Vagina (tissue), 2 donors: ENCODE measurements around the gene SMC3. TPM values are rescaled to one million over a fixed set of nuclear protein-coding genes. Genes with fewer than 3 reads are reported as not detected.

Source experiments
- DNase-seq, 2 donors: peaks; one replicate each; pipeline ENCODE4 v3.0.0-alpha.2; 2017; ENCODE audit errors: extremely low spot score in 2 of 2
- H3K27ac ChIP-seq: fragments of 200-600 bp; sonication (generic); one replicate; pipeline ENCODE4 v1.5.1; 2019
- H3K27me3 ChIP-seq: fragments of 200-600 bp; sonication (generic); one replicate; pipeline ENCODE4 v1.5.1; 2019
- H3K36me3 ChIP-seq, 2 donors: fragments of 200-600 bp; sonication (generic); one replicate each; pipeline ENCODE4 v1.5.1; 2017 to 2019
- H3K4me1 ChIP-seq: fragments of 200-600 bp; sonication (generic); one replicate; pipeline ENCODE4 v1.5.1; 2019
- H3K4me3 ChIP-seq, 2 donors: fragments of 200-600 bp; sonication (generic); 1 replicate in 1 of 2; 2 replicates in 1 of 2; pipeline ENCODE4 v1.5.1; 2016 to 2019
- H3K9me3 ChIP-seq: fragments of 200-600 bp; sonication (generic); one replicate; pipeline ENCODE4 v1.5.1; 2019
- CTCF ChIP-seq, 3 experiments: fragments of 450-650 bp in 2 of 3; fragments of 200-600 bp in 1 of 3; sonication (generic) in 1 of 3; IDR thresholded peaks; one replicate each; pipeline ENCODE4 v1.5.1; 2017 to 2019; ENCODE audit warnings: antibody characterized with exemption in 3 of 3, mild to moderate bottlenecking in 2 of 3, moderate library complexity in 2 of 3
- POLR2A ChIP-seq, 2 donors: fragments of 450-650 bp; IDR thresholded peaks; one replicate each; pipeline ENCODE4 v1.6.1; 2017; ENCODE audit warnings: antibody characterized with exemption in 2 of 2, mild to moderate bottlenecking in 2 of 2, moderate library complexity in 2 of 2
- POLR2AphosphoS5 ChIP-seq, 2 donors: sonication (generic); formaldehyde crosslinking; IDR thresholded peaks; one replicate each; pipeline ENCODE4 v1.9.0; 2017; ENCODE audit warnings: antibody characterized with exemption in 2 of 2, mild to moderate bottlenecking in 2 of 2, low read depth in 1 of 2; ENCODE audit not compliant: insufficient read depth in 1 of 2
- intact Hi-C: fragments of 100-400 bp; cut with DNase I; formaldehyde crosslinking; loops from one replicate; pipeline ENCODE4 v1.15.1; 2023
- total RNA-seq: library from RNA; depleted of rRNA; stranded (reverse); fragments of >200 nt; gene quantifications from one replicate; pipeline ENCODE4 v1.2.3, GENCODE V29; 2016

Gene SMC3
- total RNA-seq, 1 donor from 2014 or later = 27.5 TPM

- peaks cover 8% of the 10 kb centered on the region for H3K4me1 ChIP-seq
- intact Hi-C loops = no loop called here
- H3K9me3 ChIP-seq = no peaks in the 10 kb centered on the region
- no peak for TF ChIP-seq POLR2A (IDR thresholded peaks at IDR 0.05)
- H3K27me3 ChIP-seq = no peaks in the 10 kb centered on the region
- H3K4me3 ChIP-seq = no peak overlapping the region
- no peak overlapping the region for H3K27ac ChIP-seq
- no peaks in the 10 kb centered on the region for H3K36me3 ChIP-seq
- no peak for DNase-seq
Measured at GRCh38 chr10:110534571-110534970, 32.9 kb upstream of the SMC3 start.

- no peak for TF ChIP-seq POLR2A (IDR thresholded peaks at IDR 0.05)
- no peak for TF ChIP-seq POLR2AphosphoS5 (IDR thresholded peaks at IDR 0.05; ENCODE audit: insufficient read depth in 1 of 2, low read depth in 1 of 2)
- no peak for TF ChIP-seq CTCF (IDR thresholded peaks at IDR 0.05)
- Histone ChIP-seq H3K36me3 (no peaks in the 10 kb centered on the region), H3K27me3 (no peaks in the 10 kb centered on the region), H3K4me3 (no peak overlapping the region), H3K27ac (no peak overlapping the region), H3K9me3 (no peaks in the 10 kb centered on the region), H3K4me1 (no peaks in the 10 kb centered on the region)
- intact Hi-C loops = no loop called here
- DNase-seq = peak in 1 of 2 donors; percentile 10
Measured at GRCh38 chr10:110535958-110536891, 31.3 kb upstream of the SMC3 start.

- Histone ChIP-seq H3K27ac (no peak overlapping the region), H3K9me3 (no peaks in the 10 kb centered on the region), H3K27me3 (no peaks in the 10 kb centered on the region), H3K4me3 (no peak overlapping the region), H3K36me3 (no peaks in the 10 kb centered on the region), H3K4me1 (no peaks in the 10 kb centered on the region)
- no peak for DNase-seq
- intact Hi-C loops = no loop called here
- no peak for TF ChIP-seq CTCF (IDR thresholded peaks at IDR 0.05)
Measured at GRCh38 chr10:110539091-110539490, 28.4 kb upstream of the SMC3 start.

- TF ChIP-seq POLR2A (IDR thresholded peaks at IDR 0.05) (no peak), CTCF (IDR thresholded peaks at IDR 0.05) (no peak), POLR2AphosphoS5 (IDR thresholded peaks at IDR 0.05; ENCODE audit: insufficient read depth in 1 of 2, low read depth in 1 of 2) (no peak)
- H3K4me1 ChIP-seq = no peaks in the 10 kb centered on the region
- DNase-seq = no peak
- H3K4me3 ChIP-seq = no peak overlapping the region
- no peaks in the 10 kb centered on the region for H3K36me3 ChIP-seq
- H3K27ac ChIP-seq = no peak overlapping the region
- no peaks in the 10 kb centered on the region for H3K9me3 ChIP-seq
- H3K27me3 ChIP-seq = no peaks in the 10 kb centered on the region
- intact Hi-C loops = no loop called here
Measured at GRCh38 chr10:110540031-110540430, 27.5 kb upstream of the SMC3 start.

- H3K4me3 ChIP-seq = no peak overlapping the region
- no peak overlapping the region for H3K27ac ChIP-seq
- H3K4me1 ChIP-seq = no peaks in the 10 kb centered on the region
- DNase-seq = no peak
- TF ChIP-seq CTCF (IDR thresholded peaks at IDR 0.05) = no peak
- TF ChIP-seq POLR2AphosphoS5 (IDR thresholded peaks at IDR 0.05; ENCODE audit: insufficient read depth in 1 of 2, low read depth in 1 of 2) = no peak
- no peak for TF ChIP-seq POLR2A (IDR thresholded peaks at IDR 0.05)
- H3K36me3 ChIP-seq = no peaks in the 10 kb centered on the region
- intact Hi-C loops = loop anchor here (5.0 kb wide), 1 partner anchor 38 kb away; no protein-coding TSS in a partner anchor
- H3K27me3 ChIP-seq = no peaks in the 10 kb centered on the region
- H3K9me3 ChIP-seq = no peaks in the 10 kb centered on the region
Measured at GRCh38 chr10:110544958-110545537, 22.4 kb upstream of the SMC3 start.
